Measurements from ENCODE around the gene IL17RD.

IL17RD gene

DNA sequence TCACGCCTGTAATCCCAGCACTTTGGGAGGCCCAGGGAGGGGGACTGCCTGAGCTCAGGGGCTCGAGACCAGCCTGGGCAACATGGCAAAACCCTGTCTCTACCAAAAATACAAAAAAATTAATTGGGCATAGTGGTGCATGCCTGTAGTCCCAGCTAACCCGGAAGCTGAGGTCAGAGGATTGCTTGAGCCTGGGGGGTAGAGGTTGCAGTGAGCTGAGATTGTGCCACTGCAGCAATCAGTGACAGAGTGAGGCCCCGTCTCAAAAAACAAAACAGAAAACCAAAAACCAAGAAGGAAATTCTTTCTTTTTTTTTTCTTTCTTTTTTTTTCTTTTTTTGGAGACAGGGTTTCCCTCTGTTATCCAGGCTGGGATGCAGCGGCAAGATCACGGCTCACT is 101.2 kb downstream of the IL17RD start:
- Histone ChIP-seq H3K27me3 (ENCODE audit: control insufficient read depth, insufficient read depth, low read length) (no peaks in the 10 kb centered on the region), H3K4me1 (ENCODE audit: control insufficient read depth, insufficient read depth, low read length) (peaks cover 23% of the 10 kb centered on the region), H3K27ac (ENCODE audit: low read depth, low read length) (no peak overlapping the region), H3K9ac (ENCODE audit: low read length) (no peak overlapping the region), H3K4me3 (ENCODE audit: low read length) (no peak overlapping the region), H3K36me3 (ENCODE audit: control insufficient read depth, insufficient read depth, low read length) (no peaks in the 10 kb centered on the region)

DNA sequence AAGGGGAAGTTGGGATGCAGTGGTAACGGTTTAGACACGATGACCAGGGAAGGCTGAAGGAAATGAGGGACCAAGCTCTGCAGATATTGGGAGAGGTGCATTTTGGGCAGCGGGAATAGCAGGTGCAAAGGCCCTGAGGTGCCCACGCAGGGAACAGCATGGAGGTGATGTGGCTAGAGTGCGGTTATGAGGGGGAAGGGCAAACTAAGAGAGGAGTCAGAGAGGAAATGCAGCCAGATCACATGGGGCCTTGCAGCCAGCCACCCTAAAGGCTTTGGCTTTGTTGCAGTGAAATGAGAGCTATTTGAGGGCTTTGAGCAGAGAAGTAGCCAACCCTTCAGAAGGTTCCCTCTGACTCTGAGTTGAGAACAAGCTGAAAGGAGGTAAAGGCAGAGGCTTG is 102.1 kb downstream of the IL17RD start:
- peak overlapping the region; percentile 87 for H3K27ac ChIP-seq (ENCODE audit: low read depth, low read length)

DNA sequence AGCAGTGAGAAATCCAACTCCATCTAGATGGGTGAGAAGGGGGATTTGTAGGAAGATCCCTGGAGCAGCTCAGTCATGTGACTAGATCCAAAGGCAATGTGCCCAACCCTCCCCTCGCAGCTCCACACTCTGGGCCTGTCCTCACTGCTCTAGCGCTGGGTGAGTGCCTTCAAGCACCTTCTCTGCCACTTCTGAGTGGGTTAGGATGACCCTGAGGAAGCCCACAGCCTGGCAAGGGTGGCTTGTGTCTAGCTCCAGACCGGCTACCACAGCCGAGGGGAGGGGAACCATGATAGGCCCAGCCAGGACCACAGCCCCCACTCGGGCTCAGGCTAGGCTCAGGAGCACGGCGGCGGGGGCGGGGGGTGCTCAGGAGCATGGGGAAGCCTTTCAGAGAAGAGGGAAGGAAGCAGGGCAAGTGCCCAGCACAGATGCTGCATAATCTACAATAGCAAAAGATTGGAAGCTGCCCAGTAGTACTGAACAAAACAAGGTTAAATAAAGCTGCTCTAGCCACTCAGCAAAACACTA is 103.0 kb downstream of the IL17RD start:
- Histone ChIP-seq H3K27ac (ENCODE audit: low read depth, low read length) (peak overlapping the region; percentile 87), H3K4me1 (ENCODE audit: control insufficient read depth, insufficient read depth, low read length) (peaks cover 23% of the 10 kb centered on the region), H3K27me3 (ENCODE audit: control insufficient read depth, insufficient read depth, low read length) (no peaks in the 10 kb centered on the region), H3K36me3 (ENCODE audit: control insufficient read depth, insufficient read depth, low read length) (no peaks in the 10 kb centered on the region), H3K9ac (ENCODE audit: low read length) (no peak overlapping the region), H3K4me3 (ENCODE audit: low read length) (peak overlapping the region; percentile 2)

More for the DNA sequence above, 102.1 kb downstream of the IL17RD start:
- Histone ChIP-seq H3K9ac (ENCODE audit: low read length) (no peak overlapping the region), H3K27me3 (ENCODE audit: control insufficient read depth, insufficient read depth, low read length) (no peaks in the 10 kb centered on the region), H3K4me1 (ENCODE audit: control insufficient read depth, insufficient read depth, low read length) (peaks cover 23% of the 10 kb centered on the region), H3K36me3 (ENCODE audit: control insufficient read depth, insufficient read depth, low read length) (no peaks in the 10 kb centered on the region), H3K4me3 (ENCODE audit: low read length) (no peak overlapping the region)

DNA sequence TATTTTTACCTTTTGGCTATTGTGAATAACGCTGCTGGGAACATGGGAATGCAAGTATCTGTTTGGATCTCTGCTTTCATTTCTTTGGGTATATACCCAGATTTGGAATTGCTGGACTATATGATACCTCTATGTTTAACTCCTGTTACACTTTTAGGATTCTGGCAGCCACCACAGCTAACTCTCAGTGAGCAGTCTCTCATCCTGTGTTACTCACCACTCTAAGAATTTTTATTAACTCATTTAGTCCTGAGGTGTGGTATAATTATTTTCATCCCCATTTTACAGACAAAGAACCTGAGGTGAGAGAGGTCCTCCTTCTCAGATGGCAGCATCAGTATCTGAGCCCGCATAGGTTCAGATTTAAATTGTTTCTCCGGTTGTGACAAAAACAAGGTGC is 103.6 kb downstream of the IL17RD start:
- no peak overlapping the region for H3K9ac ChIP-seq (ENCODE audit: low read length)
- H3K27me3 ChIP-seq (ENCODE audit: control insufficient read depth, insufficient read depth, low read length) = no peaks in the 10 kb centered on the region
- peaks cover 23% of the 10 kb centered on the region for H3K4me1 ChIP-seq (ENCODE audit: control insufficient read depth, insufficient read depth, low read length)
- H3K4me3 ChIP-seq (ENCODE audit: low read length) = peak overlapping the region; percentile 2
- peak overlapping the region; percentile 87 for H3K27ac ChIP-seq (ENCODE audit: low read depth, low read length)
- no peaks in the 10 kb centered on the region for H3K36me3 ChIP-seq (ENCODE audit: control insufficient read depth, insufficient read depth, low read length)

DNA sequence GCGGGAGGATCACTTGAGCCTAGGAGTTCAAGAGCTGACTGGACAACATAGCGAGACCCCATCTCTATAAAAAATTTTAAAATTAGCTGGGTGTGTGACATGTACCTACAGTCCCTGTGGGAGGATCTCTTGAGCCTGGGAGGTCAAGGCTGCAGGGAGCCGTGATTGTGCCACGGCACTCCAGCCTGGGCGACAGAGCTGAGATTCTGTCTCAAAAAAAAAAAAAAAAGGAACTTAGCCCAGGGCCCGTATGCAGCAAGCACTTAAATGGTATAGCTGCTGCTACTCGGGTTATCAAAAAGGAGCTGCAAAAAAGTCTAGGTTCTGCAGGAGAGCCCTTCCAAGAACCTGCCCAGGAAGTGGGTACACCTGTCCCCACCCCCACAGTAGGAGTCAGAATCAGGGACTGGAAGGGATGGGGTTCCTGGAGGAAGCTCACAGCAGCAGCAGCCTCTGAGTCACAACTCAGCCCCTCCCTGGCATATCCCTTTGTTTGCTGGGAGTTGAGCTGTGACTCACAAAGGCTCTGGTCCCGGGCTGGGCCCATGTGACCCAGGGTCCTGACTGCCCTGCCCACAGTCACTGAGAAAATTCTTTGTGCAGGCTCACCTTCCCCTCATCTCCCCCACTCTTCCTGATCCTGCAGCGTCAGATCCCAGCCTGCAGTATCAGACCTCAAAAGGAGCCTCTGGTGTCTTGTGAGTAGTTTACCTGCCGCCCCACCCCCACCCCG is 104.9 kb downstream of the IL17RD start, which contains the start of gene SPATA12:
Gene SPATA12 (plus strand): TSS at position 576 of the 733 bp plus-strand sequence. CDS start 13,031 bp downstream, outside the sequence.
- H3K27me3 ChIP-seq (ENCODE audit: control insufficient read depth, insufficient read depth, low read length) = no peaks in the 10 kb centered on the region
- peak within 1 kb of the TSS; percentile 87 for H3K27ac ChIP-seq (ENCODE audit: low read depth, low read length)
- H3K36me3 ChIP-seq (ENCODE audit: control insufficient read depth, insufficient read depth, low read length) = no peaks in the 10 kb centered on the region
- peaks cover 23% of the 10 kb centered on the region for H3K4me1 ChIP-seq (ENCODE audit: control insufficient read depth, insufficient read depth, low read length)
- no peak within 1 kb of the TSS for H3K9ac ChIP-seq (ENCODE audit: low read length)
- H3K4me3 ChIP-seq (ENCODE audit: low read length) = no peak within 1 kb of the TSS

DNA sequence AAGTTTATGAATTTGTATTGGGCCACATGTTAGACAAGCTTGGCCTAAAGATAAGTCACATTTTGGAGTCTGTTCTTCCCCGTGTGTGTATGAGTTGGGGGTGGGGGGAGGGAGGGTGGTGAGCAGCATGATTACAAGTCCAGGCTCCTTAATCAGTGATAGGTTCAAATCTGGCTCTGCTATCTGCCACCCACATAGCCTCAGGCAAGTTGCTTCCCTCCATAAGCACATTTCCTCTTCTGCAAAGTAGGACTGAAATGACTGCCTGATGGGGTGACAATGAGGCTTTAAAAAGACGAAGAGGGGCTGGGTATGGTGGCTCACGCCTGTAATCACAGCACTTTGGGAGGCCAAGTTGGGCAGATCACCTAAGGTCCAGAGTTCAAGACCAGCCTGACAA is 105.7 kb downstream of the IL17RD start:
- no peak overlapping the region for H3K4me3 ChIP-seq (ENCODE audit: low read length)
- peak overlapping the region; percentile 48 for H3K27ac ChIP-seq (ENCODE audit: low read depth, low read length)
- H3K36me3 ChIP-seq (ENCODE audit: control insufficient read depth, insufficient read depth, low read length) = no peaks in the 10 kb centered on the region
- no peaks in the 10 kb centered on the region for H3K27me3 ChIP-seq (ENCODE audit: control insufficient read depth, insufficient read depth, low read length)
- H3K4me1 ChIP-seq (ENCODE audit: control insufficient read depth, insufficient read depth, low read length) = peaks cover 23% of the 10 kb centered on the region
- no peak overlapping the region for H3K9ac ChIP-seq (ENCODE audit: low read length)

DNA sequence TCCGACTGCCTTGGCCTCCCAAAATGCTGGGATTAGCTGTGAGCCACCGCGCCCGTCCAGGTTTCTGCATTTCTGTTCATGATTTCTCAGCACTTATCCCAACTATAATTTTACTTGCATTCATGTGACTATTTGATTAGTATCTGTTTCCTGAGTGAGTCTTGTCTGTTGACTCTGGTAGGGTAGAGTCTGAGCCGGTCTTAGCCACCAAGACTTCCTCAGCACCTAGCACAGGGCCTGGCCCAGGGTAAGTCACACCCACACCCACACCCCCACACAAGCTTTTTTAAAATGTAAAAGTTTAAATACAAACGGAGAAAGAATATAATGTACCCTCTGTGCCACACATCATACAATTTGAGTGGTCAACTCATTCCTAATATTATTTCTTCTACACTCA is 107.8 kb downstream of the IL17RD start:
- no peaks in the 10 kb centered on the region for H3K27me3 ChIP-seq (ENCODE audit: control insufficient read depth, insufficient read depth, low read length)
- no peak overlapping the region for H3K27ac ChIP-seq (ENCODE audit: low read depth, low read length)
- H3K4me3 ChIP-seq (ENCODE audit: low read length) = no peak overlapping the region
- no peaks in the 10 kb centered on the region for H3K36me3 ChIP-seq (ENCODE audit: control insufficient read depth, insufficient read depth, low read length)
- no peak overlapping the region for H3K9ac ChIP-seq (ENCODE audit: low read length)
- H3K4me1 ChIP-seq (ENCODE audit: control insufficient read depth, insufficient read depth, low read length) = peaks cover 11% of the 10 kb centered on the region

DNA sequence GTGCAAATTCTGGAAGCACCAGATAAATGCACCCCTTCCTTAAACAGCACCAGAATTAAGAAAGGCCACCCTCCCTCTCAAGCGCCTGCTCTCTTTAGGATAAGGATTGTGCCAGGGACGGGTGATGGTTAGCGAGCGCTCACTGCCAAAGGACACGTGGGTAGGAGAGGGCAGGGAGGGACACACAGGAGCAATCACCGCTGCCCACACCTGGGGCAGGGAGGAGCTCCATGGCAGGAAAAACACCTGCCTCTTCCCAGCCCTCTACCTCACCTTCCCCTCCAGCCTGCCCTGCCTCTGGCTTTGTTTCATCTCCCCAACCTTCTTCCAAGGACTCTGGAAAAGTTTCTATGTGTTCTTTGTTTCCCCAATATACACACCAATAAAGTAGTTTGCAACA is 112.0 kb downstream of the IL17RD start:
- Histone ChIP-seq H3K4me1 (ENCODE audit: control insufficient read depth, insufficient read depth, low read length) (peaks cover 4% of the 10 kb centered on the region), H3K27me3 (ENCODE audit: control insufficient read depth, insufficient read depth, low read length) (no peaks in the 10 kb centered on the region), H3K27ac (ENCODE audit: low read depth, low read length) (no peak overlapping the region), H3K4me3 (ENCODE audit: low read length) (no peak overlapping the region), H3K9ac (ENCODE audit: low read length) (no peak overlapping the region), H3K36me3 (ENCODE audit: control insufficient read depth, insufficient read depth, low read length) (no peaks in the 10 kb centered on the region)

DNA sequence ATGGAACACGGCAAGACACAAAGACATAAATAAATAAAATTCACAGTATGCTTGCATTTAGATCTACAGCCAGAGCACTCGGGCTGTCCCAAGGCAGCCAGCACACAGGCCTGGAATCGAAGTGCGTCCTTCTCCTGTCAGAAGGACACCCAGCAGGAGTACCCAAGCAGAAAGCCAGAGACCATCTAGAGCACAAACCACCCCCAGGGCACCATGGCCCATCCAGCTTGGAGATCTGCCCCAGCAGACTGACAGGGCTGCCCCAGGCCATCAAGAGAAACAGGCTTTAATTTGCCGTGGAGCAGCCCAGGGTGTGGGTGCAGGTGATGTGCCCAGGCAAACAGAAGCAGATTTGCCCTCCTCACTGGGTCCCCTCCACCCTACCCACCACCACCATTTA is 112.5 kb downstream of the IL17RD start:
- no peaks in the 10 kb centered on the region for H3K36me3 ChIP-seq (ENCODE audit: control insufficient read depth, insufficient read depth, low read length)
- peaks cover 9% of the 10 kb centered on the region for H3K4me1 ChIP-seq (ENCODE audit: control insufficient read depth, insufficient read depth, low read length)
- H3K4me3 ChIP-seq (ENCODE audit: low read length) = no peak overlapping the region
- H3K27ac ChIP-seq (ENCODE audit: low read depth, low read length) = no peak overlapping the region
- no peak overlapping the region for H3K9ac ChIP-seq (ENCODE audit: low read length)
- no peaks in the 10 kb centered on the region for H3K27me3 ChIP-seq (ENCODE audit: control insufficient read depth, insufficient read depth, low read length)

DNA sequence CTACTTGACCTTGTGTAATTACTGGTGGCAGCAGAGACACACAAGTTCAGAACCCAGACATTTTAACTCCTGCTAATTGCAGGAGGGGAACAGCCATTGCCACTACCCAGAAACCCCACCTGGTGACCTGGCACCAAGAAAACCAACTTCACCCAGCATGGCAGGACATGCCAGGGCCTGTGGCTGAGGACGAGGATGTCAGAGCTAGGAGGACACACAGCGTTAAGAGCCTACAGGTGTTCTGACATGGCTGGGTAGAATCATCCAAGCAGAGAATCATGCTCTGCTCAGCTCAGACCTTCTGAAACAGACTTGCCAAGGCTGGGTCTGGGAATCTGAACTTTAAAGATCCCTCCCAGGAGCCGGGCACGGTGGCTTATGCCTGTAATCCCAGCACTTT is 116.4 kb downstream of the IL17RD start:
- Histone ChIP-seq H3K9ac (ENCODE audit: low read length) (no peak overlapping the region), H3K27ac (ENCODE audit: low read depth, low read length) (no peak overlapping the region), H3K4me1 (ENCODE audit: control insufficient read depth, insufficient read depth, low read length) (peaks cover 18% of the 10 kb centered on the region), H3K27me3 (ENCODE audit: control insufficient read depth, insufficient read depth, low read length) (no peaks in the 10 kb centered on the region), H3K36me3 (ENCODE audit: control insufficient read depth, insufficient read depth, low read length) (no peaks in the 10 kb centered on the region), H3K4me3 (ENCODE audit: low read length) (no peak overlapping the region)

DNA sequence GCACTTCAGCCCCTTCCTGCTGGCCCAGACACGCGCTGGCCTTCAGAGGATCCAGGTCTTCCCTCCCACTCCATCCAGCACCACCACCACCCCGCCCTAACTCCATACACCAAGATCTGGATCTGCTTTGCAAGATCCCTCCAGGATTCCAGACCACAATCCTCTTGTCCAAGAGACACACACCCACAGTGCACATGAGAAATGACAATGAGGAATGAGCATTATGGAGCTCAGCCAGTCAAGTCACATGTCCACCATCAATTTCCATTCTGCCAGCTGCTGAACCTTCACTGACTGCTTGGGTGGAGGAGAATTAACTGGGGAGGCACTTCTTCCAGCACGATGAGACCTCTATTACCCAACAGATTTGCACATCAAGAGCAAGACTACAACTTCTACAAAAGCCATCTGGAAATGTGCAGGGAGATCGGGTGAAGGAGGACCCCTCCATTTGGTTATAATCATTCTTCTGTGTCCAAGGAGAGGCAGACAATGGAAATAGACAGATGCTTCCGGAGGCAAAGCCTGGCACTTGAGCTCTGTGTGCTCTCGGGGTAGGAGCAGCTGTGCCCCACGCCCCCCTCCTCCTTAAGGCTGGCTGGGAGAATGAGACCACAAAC is 117.0 kb downstream of the IL17RD start:
- Histone ChIP-seq H3K27ac (ENCODE audit: low read depth, low read length) (peak overlapping the region; percentile 3), H3K9ac (ENCODE audit: low read length) (no peak overlapping the region), H3K27me3 (ENCODE audit: control insufficient read depth, insufficient read depth, low read length) (no peaks in the 10 kb centered on the region), H3K36me3 (ENCODE audit: control insufficient read depth, insufficient read depth, low read length) (no peaks in the 10 kb centered on the region), H3K4me3 (ENCODE audit: low read length) (no peak overlapping the region), H3K4me1 (ENCODE audit: control insufficient read depth, insufficient read depth, low read length) (peaks cover 18% of the 10 kb centered on the region)

DNA sequence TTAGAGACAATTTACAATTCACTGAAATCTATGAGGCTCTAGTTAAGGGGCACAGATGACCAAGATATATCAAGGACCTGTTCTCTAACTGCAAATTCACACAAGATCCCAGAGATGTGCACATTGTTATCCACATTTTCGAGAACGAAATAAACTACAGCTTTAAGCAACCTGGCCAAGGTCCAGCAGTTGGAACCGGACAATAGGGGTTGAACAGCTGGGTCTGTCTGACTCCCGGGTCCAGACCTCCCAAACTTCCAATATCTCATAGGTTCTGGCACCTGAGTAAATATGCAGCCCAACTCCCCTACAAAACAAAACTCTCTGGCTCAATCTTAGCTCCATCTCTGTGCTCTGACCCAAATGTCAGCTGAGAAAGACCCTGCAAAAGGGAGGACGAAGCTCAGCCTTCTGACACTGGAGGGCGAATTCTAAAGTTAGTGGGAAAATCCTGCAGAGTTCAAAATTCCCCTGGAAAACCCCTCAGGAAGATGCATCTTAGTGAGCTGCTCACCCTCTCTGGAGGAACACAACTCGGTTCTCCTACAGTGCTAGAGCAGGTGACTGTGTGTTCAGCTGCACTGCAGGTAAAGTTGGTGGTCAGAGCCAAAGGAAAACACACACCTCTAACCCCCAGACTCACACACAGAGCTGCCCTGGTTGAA is 118.9 kb downstream of the IL17RD start:
- Histone ChIP-seq H3K4me1 (ENCODE audit: control insufficient read depth, insufficient read depth, low read length) (peaks cover 18% of the 10 kb centered on the region), H3K36me3 (ENCODE audit: control insufficient read depth, insufficient read depth, low read length) (no peaks in the 10 kb centered on the region), H3K27me3 (ENCODE audit: control insufficient read depth, insufficient read depth, low read length) (no peaks in the 10 kb centered on the region), H3K4me3 (ENCODE audit: low read length) (no peak overlapping the region), H3K27ac (ENCODE audit: low read depth, low read length) (no peak overlapping the region), H3K9ac (ENCODE audit: low read length) (no peak overlapping the region)
